Measurements from ENCODE around the gene WWC2.

- TF ChIP-seq CTCF (tag by site-specific recombination; IDR thresholded peaks at IDR 0.05) (no peak), ZNF449 (tag by site-specific recombination; IDR thresholded peaks at IDR 0.05) (no peak), ZNF704 (tag by site-specific recombination; IDR thresholded peaks at IDR 0.05) (no peak), ELK4 (IDR thresholded peaks at IDR 0.05; ENCODE audit: borderline replicate concordance, low read depth, low read length) (no peak), ZNF423 (tag by site-specific recombination; IDR thresholded peaks at IDR 0.05) (no peak), PRDM1 (tag by site-specific recombination; IDR thresholded peaks at IDR 0.05) (no peak), ZFP3 (tag by site-specific recombination; IDR thresholded peaks at IDR 0.05; ENCODE audit: low read depth) (no peak), YY1 (tag by site-specific recombination; IDR thresholded peaks at IDR 0.05) (no peak), ZBTB11 (tag by site-specific recombination; conservative IDR thresholded peaks at IDR 0.05; ENCODE audit: low read depth) (no peak), ZXDB (tag by site-specific recombination; IDR thresholded peaks at IDR 0.05) (no peak), ZNF184 (tag by site-specific recombination; IDR thresholded peaks at IDR 0.05) (no peak), ZNF140 (tag by site-specific recombination; IDR thresholded peaks at IDR 0.05) (no peak), ZNF169 (tag by site-specific recombination; IDR thresholded peaks at IDR 0.05) (no peak), ZNF658 (tag by site-specific recombination; IDR thresholded peaks at IDR 0.05) (no peak)
These were observed 187.7 kb downstream of the WWC2 start for GRCh38 chr4:183286590-183287308.
